GM21619 (cell line): ENCODE results near the gene MAP4K4.

Experiments
- ATAC-seq: cut with Tn5 transposase; IDR thresholded peaks from one replicate; pipeline ENCODE4 v1.9.1; 2021; ENCODE audit not compliant: unreplicated experiment

Gene MAP4K4

DNA sequence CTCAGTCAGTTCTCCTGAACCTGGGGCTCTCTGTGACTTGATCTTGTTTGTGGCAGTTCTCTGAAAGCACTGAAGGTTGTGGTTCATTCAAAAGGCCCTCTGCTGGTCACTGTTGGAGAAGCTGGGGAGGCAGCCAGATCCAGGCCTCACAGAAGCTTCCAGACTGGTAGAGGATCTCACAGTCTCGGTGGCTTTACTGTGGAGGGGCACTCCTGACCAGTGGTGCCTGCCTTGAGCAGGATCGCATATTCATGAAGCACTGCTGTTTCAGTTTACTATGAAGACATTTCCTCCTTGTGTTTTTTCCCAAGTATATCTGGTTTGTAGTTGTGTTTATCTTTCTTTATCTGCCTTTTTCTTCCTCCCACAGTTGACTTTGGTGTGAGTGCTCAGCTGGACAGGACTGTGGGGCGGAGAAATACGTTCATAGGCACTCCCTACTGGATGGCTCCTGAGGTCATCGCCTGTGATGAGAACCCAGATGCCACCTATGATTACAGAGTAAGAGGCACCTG is 133.9 kb downstream of the MAP4K4 start:
- peak; percentile 82 for ATAC-seq

- ATAC-seq: no peak
These were observed 134.6 kb downstream of the MAP4K4 start for GRCh38 chr2:101832114-101832513.

GRCh38 chr2:101833890-101834523 is 136.5 kb downstream of the MAP4K4 start:
- no peak for ATAC-seq

DNA sequence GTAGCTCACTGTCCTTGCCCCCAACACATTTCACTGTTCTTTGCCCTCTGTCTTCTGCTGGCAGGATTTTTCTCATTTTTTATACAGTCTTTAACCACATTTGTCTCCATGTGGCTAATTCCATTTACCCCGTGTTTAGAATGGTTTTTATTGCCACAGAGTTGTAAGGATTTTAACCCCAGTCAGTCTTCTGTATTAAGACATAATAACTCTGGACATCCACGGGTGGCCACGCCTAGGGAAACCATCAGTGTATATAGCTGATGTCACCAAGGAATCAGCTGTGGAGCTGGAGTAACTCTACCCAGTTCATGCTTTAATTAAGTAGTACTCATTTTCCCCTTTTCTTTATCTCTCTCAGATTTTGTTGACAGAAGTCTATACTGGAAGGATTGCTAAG is 139.8 kb downstream of the MAP4K4 start:
- ATAC-seq: no peak

DNA sequence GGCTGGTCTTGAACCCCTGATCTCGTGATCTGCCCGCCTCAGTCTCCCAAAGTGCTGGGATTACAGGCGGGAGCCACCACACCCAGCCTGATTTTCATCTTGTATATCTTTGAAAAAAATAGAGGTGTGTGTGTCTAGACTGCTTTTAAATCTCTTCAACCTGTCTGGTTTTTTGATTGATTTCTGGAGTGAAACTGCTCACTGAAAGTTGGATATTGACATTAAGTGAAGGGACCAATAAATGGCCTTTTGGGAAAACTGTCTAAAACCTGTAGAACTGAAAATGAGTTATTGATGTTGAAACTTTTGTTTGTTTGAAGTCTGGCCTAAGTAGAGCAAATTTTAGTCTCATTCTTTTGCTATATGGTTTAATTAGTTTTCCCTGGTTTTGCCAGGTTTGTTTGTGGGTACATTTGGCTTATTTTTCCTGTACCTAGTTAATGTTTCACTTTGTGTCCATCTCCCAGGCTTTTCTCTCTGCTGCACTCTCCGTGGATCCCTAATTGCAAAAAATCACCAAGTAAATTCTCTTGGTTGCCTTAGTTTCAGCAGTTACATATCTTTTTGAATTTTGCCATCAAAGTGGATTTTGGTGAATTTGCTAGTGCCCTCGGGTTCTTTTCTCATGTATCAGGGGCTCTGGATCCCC is 144.3 kb downstream of the MAP4K4 start:
- ATAC-seq: no peak

- ATAC-seq: no peak
These were observed 145.0 kb downstream of the MAP4K4 start for GRCh38 chr2:101842471-101842870.

GRCh38 chr2:101843048-101843447 is 145.5 kb downstream of the MAP4K4 start:
- no peak for ATAC-seq

GRCh38 chr2:101843471-101843870 is 146.0 kb downstream of the MAP4K4 start:
- no peak for ATAC-seq

DNA sequence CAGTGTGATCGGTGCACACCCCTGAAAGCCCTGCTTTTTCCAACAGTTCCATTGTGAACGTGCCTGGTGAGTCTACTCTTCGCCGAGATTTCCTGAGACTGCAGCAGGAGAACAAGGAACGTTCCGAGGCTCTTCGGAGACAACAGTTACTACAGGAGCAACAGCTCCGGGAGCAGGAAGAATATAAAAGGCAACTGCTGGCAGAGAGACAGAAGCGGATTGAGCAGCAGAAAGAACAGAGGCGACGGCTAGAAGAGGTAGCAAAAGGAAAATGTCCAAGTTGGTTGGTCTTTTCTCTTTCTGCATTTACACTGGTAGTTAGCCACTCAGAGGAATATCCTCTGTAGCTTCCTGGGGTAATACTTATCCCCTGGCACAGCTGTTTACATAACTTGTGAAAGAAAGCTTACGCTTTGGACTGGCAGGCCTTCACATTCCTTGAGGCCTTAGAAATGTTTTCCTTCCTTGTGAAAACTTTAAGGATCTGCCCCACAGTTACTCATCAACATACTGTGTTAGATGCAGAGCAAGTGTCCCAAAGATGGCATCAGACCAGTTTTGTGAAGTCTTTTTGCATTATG is 146.6 kb downstream of the MAP4K4 start:
- ATAC-seq: no peak

GRCh38 chr2:101846973-101847372 is 149.5 kb downstream of the MAP4K4 start:
- no peak for ATAC-seq

- ATAC-seq: no peak
These were observed 150.3 kb downstream of the MAP4K4 start for GRCh38 chr2:101847661-101848339.

- no peak for ATAC-seq
These were observed 151.4 kb downstream of the MAP4K4 start for GRCh38 chr2:101848769-101849410.

- no peak for ATAC-seq
These were observed 152.9 kb downstream of the MAP4K4 start for GRCh38 chr2:101850450-101850849.

DNA sequence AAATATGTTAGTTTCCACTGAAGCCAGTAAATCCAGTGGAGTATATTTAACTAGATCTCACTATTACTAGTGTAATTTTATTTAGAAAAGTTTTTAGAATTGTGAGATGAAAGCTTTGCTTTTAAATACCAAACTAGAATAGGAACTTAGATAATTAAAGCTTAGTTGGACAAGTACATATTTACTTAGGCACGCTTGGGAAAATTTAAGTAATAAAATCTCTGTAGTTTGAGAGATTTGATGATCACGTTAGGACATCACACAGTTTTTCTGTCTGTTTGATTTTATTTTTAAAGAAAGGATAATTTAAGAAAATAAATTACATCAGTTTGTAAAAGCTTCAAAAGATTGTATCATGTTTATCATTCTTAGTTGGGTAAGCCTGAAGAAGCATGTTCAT is 153.5 kb downstream of the MAP4K4 start:
- no peak for ATAC-seq

DNA sequence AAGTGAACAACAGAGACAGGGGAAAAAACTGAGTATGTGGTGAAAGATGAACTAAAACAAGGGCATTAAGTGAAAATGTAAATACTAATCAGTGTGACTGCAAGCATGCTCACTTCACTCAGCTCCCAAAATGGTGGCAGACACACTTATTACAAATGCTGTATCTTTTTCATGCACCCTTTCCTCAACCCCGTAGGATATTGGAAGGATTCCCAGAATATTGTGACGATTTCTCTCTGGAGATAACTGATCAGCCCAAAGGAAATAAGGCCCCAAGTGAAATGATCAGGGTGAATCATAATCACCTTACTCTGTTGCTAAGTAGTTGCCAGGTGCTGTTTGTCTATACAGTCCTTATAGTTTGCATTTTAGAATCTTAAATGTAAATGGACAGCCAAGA is 155.3 kb downstream of the MAP4K4 start:
- ATAC-seq: no peak

DNA sequence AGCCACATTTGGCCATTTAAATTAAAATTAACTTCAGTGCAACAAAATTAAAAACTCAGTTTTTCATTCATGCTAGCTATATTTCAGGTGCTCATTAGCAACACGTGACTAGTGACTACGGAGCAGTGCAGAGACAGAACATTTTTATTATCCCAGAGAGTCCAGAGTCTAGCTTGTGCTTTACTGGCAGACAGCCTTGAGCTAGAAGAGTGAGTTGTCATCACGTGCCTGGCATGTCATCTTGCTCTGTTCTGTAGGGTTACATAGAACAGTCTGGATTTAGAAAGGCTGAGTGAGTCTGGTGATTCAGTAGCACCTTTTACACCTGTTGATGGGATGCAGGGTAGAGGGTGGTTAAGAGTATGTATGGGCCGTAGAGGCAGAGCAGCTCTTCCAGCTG is 157.4 kb downstream of the MAP4K4 start:
- no peak for ATAC-seq

- ATAC-seq: no peak
These were observed 158.3 kb downstream of the MAP4K4 start for GRCh38 chr2:101855776-101856175.

- ATAC-seq: no peak
These were observed 160.7 kb downstream of the MAP4K4 start for GRCh38 chr2:101858246-101858645.

- no peak for ATAC-seq
These were observed 161.4 kb downstream of the MAP4K4 start for GRCh38 chr2:101858910-101859309.

DNA sequence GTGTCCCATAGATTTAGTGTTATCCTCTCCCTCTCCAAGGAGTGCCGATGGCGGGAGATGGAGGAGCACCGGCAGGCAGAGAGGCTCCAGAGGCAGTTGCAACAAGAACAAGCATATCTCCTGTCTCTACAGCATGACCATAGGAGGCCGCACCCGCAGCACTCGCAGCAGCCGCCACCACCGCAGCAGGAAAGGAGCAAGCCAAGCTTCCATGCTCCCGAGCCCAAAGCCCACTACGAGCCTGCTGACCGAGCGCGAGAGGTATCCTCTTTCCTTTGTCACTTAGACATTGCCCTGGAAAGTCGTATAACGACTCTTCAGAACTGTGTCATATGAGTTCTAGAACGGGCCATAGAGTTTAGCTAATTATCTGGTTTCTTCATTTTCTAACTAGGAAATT is 162.1 kb downstream of the MAP4K4 start:
- no peak for ATAC-seq

DNA sequence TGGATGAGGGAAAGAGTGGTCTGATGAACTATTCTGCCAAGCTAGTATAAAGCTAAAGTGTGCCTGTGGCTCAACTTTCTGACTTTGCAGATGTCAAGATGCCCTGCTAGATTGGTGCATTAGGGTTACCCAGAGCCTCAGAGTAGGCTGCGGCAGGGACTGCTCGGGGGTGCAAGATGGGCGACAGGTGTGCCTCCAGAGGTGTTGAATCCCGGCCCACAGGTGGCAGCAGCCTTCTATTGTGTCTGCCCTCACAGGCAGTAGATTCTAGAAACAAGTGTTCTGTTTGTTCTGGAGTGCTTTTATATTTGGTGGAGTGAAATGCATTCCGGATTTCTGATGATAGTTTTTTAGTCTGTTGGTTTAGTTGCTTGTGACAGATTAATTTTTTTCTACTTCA is 162.7 kb downstream of the MAP4K4 start:
- ATAC-seq: no peak
